ENCODE results near the gene ECHDC3. TPM values are rescaled to one million over a fixed set of nuclear protein-coding genes. Genes with fewer than 3 reads are reported as not detected.

The ECHDC3 gene
- total and polyA plus RNA-seq, 2 of the 13 experiments (the other 11 are each of a cell fraction or from before 2014, with no cell fraction given), result not detected

DNA sequence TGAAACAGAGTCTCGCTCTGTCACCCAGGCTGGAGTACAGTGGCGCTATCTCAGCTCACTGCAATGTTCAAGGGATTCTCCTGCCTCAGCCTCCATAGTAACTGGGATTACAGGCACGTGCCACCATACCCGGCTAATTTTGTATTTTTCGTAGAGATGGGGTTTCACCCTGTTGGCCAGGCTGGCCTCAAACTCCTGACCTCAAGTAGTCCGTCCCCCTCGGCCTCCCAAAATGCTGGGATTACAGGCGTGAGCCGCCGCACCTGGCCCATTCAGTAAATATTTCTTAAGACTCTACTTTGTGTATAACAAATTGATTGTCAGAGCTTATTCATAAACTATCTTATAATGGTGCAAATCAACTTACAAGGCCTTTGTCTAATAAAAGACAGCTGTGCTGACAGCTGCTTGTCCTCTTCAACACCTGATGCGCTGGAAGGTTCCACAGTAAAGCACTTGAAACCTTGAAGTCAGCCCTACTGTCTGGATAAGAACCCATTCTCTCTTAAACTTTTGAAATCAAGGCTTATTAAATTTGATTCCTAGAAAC, 14.7 kb downstream of the ECHDC3 start:
- DNase-seq (ENCODE audit: low spot score), result no peak
- no peak overlapping the region for H3K4me3 ChIP-seq (replicated peaks in 1 of 3; ENCODE audit: insufficient read depth in 1 of 3, low read depth in 2 of 3, low read length in 3 of 3)
- in situ Hi-C loops (cut with HindIII; ENCODE audit: extremely low pct_ligation_motif_present, low pct_unique_long_range_greater_than_20kb), result loop anchor here (5.0 to 10.0 kb wide), 2 partner anchors 240 to 322 kb away; no protein-coding TSS in a partner anchor
- CTCF ChIA-PET (ENCODE audit: low intra/inter-chr PET ratio, low total read pairs), result interaction anchor here (3.8 kb wide), 1 partner anchor 241 kb away, joined by 61 read pairs; no protein-coding TSS in a partner anchor
- H3K9ac ChIP-seq (ENCODE audit: insufficient read depth, low read depth, low read length), result peak overlapping the region; percentile 63; the same call in 1 of the 2 replicates
- no peaks in the 10 kb centered on the region for H4K20me1 ChIP-seq (ENCODE audit: insufficient read depth, low read length)
- H3K79me2 ChIP-seq (ENCODE audit: insufficient read depth, low read length), result no peaks in the 10 kb centered on the region
- H3K4me2 ChIP-seq (ENCODE audit: low read depth, low read length), result peak overlapping the region; percentile 99
- no peak for FAIRE-seq
- intact Hi-C loops (cut with micrococcal nuclease; ENCODE audit: unreplicated experiment), result loop anchor here (1.0 to 5.0 kb wide), 4 partner anchors 58 to 335 kb away; partner anchors contain the start of gene USP6NL
- H2AFZ ChIP-seq (ENCODE audit: low read length), result no peak overlapping the region
- no peak for TF ChIP-seq PAX8 (CRISPR knock-in tag; IDR thresholded peaks at IDR 0.05; ENCODE audit: borderline replicate concordance)
- no peak for TF ChIP-seq ZMYM2 (CRISPR knock-in tag; IDR thresholded peaks at IDR 0.05)
- no peak for TF ChIP-seq ZNF619 (CRISPR knock-in tag; IDR thresholded peaks at IDR 0.05)
- TF ChIP-seq ZNF138 (CRISPR knock-in tag; IDR thresholded peaks at IDR 0.05; ENCODE audit: low read depth), result no peak
- H3K27me3 ChIP-seq (ENCODE audit: control insufficient read depth in 1 of 2, insufficient read depth in 2 of 2, low read length in 2 of 2), result peaks cover 0 to 20% of the 10 kb centered on the region in 2 experiments; a peak in 3 of 5 replicates
- H3K9me3 ChIP-seq (ENCODE audit: low read length), result no peaks in the 10 kb centered on the region
- H3K4me1 ChIP-seq (ENCODE audit: insufficient read depth, low read length), result peaks cover 55% of the 10 kb centered on the region
- peak overlapping the region; percentile 74 for H3K27ac ChIP-seq (ENCODE audit: extremely low read length, insufficient read depth, low read length)
- BruUV-seq (replicated peaks), result no TSS peak
- POLR2A ChIA-PET, result interaction anchor here (1.7 kb wide), 1 partner anchor 41 kb away, joined by 7 read pairs; no protein-coding TSS in a partner anchor
- WGBS (ENCODE audit: low lambda C conversion rate), result 77% methylated on average over 11 of the region's 11 CpGs
- no peaks in the 10 kb centered on the region for H3K36me3 ChIP-seq (replicated peaks in 1 of 2; ENCODE audit: control insufficient read depth in 1 of 2, insufficient read depth in 2 of 2, low read length in 2 of 2)
- ATAC-seq, result no peak

DNA sequence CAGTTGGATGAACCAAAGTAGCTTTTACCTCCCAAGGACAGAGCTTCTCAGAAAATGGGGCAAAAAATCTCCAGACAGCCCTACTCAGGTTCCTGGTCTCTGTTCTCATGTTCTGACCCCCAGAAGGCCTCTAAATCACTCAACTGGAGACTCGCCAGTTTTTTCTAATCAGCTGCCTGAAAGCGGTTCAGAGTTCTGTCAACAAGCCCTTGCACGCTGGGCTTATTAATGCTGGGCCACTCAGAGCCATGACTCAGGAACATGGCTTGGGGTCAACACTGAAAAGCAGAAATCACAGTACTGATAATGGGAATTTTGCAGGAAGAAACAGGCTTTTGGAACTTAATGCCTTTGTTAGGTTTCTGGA, 15.3 kb downstream of the ECHDC3 start:
- Histone ChIP-seq H3K9ac (ENCODE audit: insufficient read depth, low read depth, low read length) (peak overlapping the region; percentile 63), H3K4me3 (replicated peaks in 1 of 3; ENCODE audit: insufficient read depth in 1 of 3, low read depth in 2 of 3, low read length in 3 of 3) (peak overlapping the region; percentile 43 to 68 (median 45); a peak in 5 of 6 replicates), H3K79me2 (ENCODE audit: insufficient read depth, low read length) (no peaks in the 10 kb centered on the region), H3K4me1 (ENCODE audit: insufficient read depth, low read length) (peaks cover 55% of the 10 kb centered on the region), H3K4me2 (ENCODE audit: low read depth, low read length) (peak overlapping the region; percentile 99), H3K36me3 (replicated peaks in 1 of 2; ENCODE audit: control insufficient read depth in 1 of 2, insufficient read depth in 2 of 2, low read length in 2 of 2) (no peaks in the 10 kb centered on the region), H3K27ac (ENCODE audit: extremely low read length, insufficient read depth, low read length) (peak overlapping the region; percentile 74), H3K9me3 (ENCODE audit: low read length) (no peaks in the 10 kb centered on the region), H2AFZ (ENCODE audit: low read length) (peak overlapping the region; percentile 59), H3K27me3 (ENCODE audit: control insufficient read depth in 1 of 2, insufficient read depth in 2 of 2, low read length in 2 of 2) (peaks cover 0 to 26% of the 10 kb centered on the region in 2 experiments; a peak in 3 of 5 replicates), H4K20me1 (ENCODE audit: insufficient read depth, low read length) (no peaks in the 10 kb centered on the region)
- ChIA-PET CTCF (ENCODE audit: low intra/inter-chr PET ratio, low total read pairs) (interaction anchor here (1.0 to 3.8 kb wide), 3 partner anchors 242 to 333 kb away, joined by 3 to 61 read pairs (median 7); no protein-coding TSS in a partner anchor), POLR2A (interaction anchor here (1.0 to 1.7 kb wide), 3 partner anchors 41 to 243 kb away, joined by 3 to 7 read pairs (median 4); no protein-coding TSS in a partner anchor)
- intact Hi-C loops (cut with micrococcal nuclease; ENCODE audit: unreplicated experiment), result loop anchor here (1.0 to 5.0 kb wide), 4 partner anchors 59 to 335 kb away; partner anchors contain the start of gene USP6NL
- DNase-seq (ENCODE audit: low spot score), result peak; percentile 93
- BruUV-seq (replicated peaks), result no TSS peak
- peak; percentile 84 for ATAC-seq
- no peak for FAIRE-seq
- in situ Hi-C loops (cut with HindIII; ENCODE audit: extremely low pct_ligation_motif_present, low pct_unique_long_range_greater_than_20kb), result loop anchor here (5.0 to 10.0 kb wide), 2 partner anchors 240 to 323 kb away; no protein-coding TSS in a partner anchor
- 0% methylated on average over 3 of the region's 3 CpGs for WGBS (ENCODE audit: low lambda C conversion rate)
- TF ChIP-seq, protein P1, sequence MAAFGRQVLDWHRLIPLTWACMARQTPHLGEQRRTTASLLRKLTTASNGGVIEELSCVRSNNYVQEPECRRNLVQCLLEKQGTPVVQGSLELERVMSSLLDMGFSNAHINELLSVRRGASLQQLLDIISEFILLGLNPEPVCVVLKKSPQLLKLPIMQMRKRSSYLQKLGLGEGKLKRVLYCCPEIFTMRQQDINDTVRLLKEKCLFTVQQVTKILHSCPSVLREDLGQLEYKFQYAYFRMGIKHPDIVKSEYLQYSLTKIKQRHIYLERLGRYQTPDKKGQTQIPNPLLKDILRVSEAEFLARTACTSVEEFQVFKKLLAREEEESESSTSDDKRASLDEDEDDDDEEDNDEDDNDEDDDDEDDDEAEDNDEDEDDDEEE (CRISPR knock-in tag; IDR thresholded peaks at IDR 0.05), result no peak
- TF ChIP-seq PHF5A (CRISPR knock-in tag; IDR thresholded peaks at IDR 0.05; ENCODE audit: low read depth, unreplicated experiment) (no peak), ZNF891 (CRISPR knock-in tag; IDR thresholded peaks at IDR 0.05) (no peak), SALL1 (CRISPR knock-in tag; IDR thresholded peaks at IDR 0.05) (peak; percentile 23; the same call in 1 of the 2 replicates)
- TF ChIP-seq, protein P2, sequence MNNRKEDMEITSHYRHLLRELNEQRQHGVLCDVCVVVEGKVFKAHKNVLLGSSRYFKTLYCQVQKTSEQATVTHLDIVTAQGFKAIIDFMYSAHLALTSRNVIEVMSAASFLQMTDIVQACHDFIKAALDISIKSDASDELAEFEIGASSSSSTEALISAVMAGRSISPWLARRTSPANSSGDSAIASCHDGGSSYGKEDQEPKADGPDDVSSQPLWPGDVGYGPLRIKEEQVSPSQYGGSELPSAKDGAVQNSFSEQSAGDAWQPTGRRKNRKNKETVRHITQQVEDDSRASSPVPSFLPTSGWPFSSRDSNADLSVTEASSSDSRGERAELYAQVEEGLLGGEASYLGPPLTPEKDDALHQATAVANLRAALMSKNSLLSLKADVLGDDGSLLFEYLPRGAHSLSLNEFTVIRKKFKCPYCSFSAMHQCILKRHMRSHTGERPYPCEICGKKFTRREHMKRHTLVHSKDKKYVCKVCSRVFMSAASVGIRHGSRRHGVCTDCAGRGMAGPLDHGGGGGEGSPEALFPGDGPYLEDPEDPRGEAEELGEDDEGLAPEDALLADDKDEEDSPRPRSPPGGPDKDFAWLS (CRISPR knock-in tag; IDR thresholded peaks at IDR 0.05; ENCODE audit: borderline replicate concordance), result no peak; the same call in 1 of the 2 replicates
- TF ChIP-seq, protein P3, sequence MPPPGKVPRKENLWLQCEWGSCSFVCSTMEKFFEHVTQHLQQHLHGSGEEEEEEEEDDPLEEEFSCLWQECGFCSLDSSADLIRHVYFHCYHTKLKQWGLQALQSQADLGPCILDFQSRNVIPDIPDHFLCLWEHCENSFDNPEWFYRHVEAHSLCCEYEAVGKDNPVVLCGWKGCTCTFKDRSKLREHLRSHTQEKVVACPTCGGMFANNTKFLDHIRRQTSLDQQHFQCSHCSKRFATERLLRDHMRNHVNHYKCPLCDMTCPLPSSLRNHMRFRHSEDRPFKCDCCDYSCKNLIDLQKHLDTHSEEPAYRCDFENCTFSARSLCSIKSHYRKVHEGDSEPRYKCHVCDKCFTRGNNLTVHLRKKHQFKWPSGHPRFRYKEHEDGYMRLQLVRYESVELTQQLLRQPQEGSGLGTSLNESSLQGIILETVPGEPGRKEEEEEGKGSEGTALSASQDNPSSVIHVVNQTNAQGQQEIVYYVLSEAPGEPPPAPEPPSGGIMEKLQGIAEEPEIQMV (CRISPR knock-in tag; IDR thresholded peaks at IDR 0.05; ENCODE audit: low read depth), result no peak

Data from HepG2 (cell line).